GM19238 (cell line): ENCODE results near the gene PAQR4.
A peak's percentile ranks its signal among the peaks of the same experiment; 100 is the strongest.
"Not testable (repeated sequence)": the region's sequence is repeated elsewhere in the genome, so short reads cannot be mapped to it uniquely, and the experiment has no call there.

Source experiments
- DNase-seq: peaks from one replicate; pipeline ENCODE4 v3.0.0; 2011; ENCODE audit warnings: low spot score; ENCODE audit not compliant: insufficient read length

Gene PAQR4

GRCh38 chr16:2968738-2969544, at the start of gene PAQR4:
PAQR4 (plus strand) TSS chr16:2969348; CDS start chr16:2969675, 327 bp downstream.
- peak; percentile 98 for DNase-seq

GRCh38 chr16:2919511-2920255, 49.5 kb upstream of the PAQR4 start:
- peak; percentile 43 for DNase-seq

DNA sequence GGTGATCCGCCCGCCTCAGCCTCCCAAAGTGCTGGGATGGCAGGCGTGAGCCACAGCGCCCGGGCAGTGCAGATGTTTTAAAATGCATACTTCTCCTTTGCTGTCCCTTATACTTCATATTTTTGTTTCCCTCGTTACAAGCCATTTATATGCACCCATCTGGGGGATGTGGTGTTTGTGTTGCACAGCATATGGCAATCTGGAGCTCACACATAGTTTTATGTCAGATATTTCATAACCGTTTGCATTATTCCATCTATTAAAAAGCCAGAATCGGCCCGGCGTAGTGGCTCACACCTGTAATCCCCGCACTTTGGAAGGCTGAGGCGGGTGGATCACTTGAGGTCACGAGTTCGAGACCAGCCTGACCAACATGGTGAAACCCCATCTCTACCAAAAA, 45.7 kb upstream of the PAQR4 start:
- no peak for DNase-seq

- no peak for DNase-seq
Observed at GRCh38 chr16:2924901-2925755, 44.0 kb upstream of the PAQR4 start.

GRCh38 chr16:2925951-2926649, 43.0 kb upstream of the PAQR4 start:
- DNase-seq, result no peak

GRCh38 chr16:2926650-2926999, 42.5 kb upstream of the PAQR4 start:
- DNase-seq, result no peak

GRCh38 chr16:2927010-2927646, 42.0 kb upstream of the PAQR4 start:
- DNase-seq, result peak; percentile 63

DNA sequence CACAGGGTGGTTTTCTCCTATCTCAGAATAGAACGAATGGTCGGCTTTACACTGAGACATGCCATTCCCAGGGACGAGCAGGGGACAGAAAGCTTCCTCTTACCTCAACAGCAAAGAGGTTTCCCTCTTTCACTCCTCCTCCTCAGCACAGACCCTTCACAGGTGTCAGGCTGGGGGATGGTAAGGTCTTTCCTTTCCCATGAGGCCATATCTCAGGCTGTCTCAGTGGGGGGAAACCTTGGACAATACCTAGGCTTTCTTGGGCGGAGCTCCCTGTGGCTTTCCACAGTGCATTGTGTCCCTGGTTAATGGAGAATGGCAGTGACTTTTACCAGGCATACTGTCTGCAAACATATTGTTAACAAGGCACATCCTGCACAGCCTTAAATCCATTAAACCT, 41.0 kb upstream of the PAQR4 start:
- DNase-seq, result not testable (repeated sequence)

GRCh38 chr16:2928796-2929195, 40.4 kb upstream of the PAQR4 start:
- no peak for DNase-seq

- no peak for DNase-seq
Observed at GRCh38 chr16:2929693-2930092, 39.5 kb upstream of the PAQR4 start.

GRCh38 chr16:2930236-2930635, 38.9 kb upstream of the PAQR4 start:
- DNase-seq, result no peak

DNA sequence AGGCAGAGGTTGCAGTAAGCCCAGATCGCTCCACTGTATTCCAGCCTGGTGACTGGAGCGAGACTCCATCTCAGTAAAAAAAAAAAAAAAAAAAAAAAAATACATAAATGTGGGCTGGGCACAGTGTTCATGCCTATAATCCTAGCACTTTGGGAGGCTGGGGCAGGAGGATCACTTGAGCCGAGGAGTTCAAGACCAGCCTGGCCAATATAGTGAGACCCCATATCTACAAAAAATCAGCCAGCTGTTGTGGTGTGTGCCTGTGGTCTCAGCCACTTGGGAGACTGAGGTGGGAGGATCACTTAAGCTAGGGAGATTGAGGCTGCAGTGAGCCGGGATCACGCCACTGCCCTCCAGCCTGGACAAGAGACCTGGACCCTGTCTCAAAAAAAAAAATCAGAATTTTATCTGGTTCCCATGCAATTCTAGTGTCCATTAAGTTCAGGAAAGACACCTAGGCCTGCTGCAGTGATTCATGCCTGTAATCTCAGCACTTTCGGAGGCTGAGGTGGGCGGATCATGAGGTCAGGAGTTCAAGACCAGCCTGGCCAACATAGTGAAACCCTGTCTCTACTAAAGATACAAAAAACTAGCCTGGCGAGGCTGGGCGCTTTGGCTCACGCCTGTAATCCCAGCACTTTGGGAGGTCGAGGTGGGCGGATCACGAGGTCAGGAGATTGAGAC, 37.8 kb upstream of the PAQR4 start:
- DNase-seq, result not testable (repeated sequence)

DNA sequence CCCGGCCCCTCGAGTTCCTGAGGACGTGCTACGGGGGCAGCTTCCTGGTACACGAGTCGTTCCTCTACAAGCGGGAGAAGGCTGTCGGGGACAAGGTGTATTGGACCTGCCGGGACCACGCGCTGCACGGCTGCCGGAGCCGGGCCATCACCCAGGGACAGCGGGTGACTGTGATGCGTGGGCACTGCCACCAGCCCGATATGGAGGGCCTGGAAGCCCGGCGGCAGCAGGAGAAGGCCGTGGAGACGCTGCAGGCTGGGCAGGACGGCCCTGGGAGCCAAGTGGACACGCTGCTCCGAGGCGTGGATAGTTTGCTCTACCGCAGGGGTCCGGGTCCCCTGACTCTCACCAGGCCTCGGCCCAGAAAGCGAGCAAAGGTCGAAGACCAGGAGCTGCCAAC, 36.0 kb upstream of the PAQR4 start:
- DNase-seq, result no peak

GRCh38 chr16:2933701-2934100, 35.4 kb upstream of the PAQR4 start:
- no peak for DNase-seq

DNA sequence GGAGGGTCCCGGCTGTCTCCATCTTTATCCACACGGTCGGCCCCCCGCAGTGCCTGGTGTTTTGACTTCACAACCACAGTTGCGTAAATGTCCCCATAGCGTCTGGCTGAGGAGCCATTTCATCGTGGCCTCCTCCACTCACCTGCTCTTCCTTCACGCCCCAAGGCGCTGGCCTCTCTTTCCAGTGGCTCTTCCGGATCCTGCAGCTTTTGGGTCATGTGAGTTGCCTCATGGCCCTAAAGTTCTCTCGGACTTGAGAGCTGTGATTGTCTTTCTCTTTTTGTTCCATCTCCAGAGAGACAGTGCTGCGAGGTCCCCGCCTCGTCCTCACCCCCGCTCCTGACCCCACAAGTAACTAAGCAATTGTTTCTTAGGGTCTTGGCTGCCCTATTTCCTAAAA, 34.7 kb upstream of the PAQR4 start:
- DNase-seq, result no peak

- DNase-seq, result no peak
Observed at GRCh38 chr16:2936436-2937011, 32.6 kb upstream of the PAQR4 start.

GRCh38 chr16:2937170-2937569, 32.0 kb upstream of the PAQR4 start:
- DNase-seq, result no peak

GRCh38 chr16:2938206-2938605, 30.9 kb upstream of the PAQR4 start:
- no peak for DNase-seq

GRCh38 chr16:2939968-2940367, 29.2 kb upstream of the PAQR4 start:
- DNase-seq, result no peak

- no peak for DNase-seq
Observed at GRCh38 chr16:2942045-2942444, 27.1 kb upstream of the PAQR4 start.
